Neural cell (in vitro differentiated cells): Measurements from ENCODE around the gene CFAP61.

Experiments
- CTCF ChIP-seq: fragments of 450-650 bp; IDR thresholded peaks from 2 replicates; pipeline ENCODE4 v1.5.1; 2014; ENCODE audit warnings: antibody characterized with exemption, mild to moderate bottlenecking, moderate library complexity; ENCODE audit not compliant: poor library complexity, severe bottlenecking
- EP300 ChIP-seq: fragments of 450-650 bp; conservative IDR thresholded peaks from 2 replicates; pipeline ENCODE4 v1.6.1; 2014; ENCODE audit warnings: antibody characterized with exemption, mild to moderate bottlenecking, moderate library complexity; ENCODE audit not compliant: poor library complexity, severe bottlenecking
- EZH2 ChIP-seq: fragments of 200-600, 300-800 bp; shearing (Covaris generic), sonication (generic); IDR thresholded peaks from 2 replicates; pipeline ENCODE4 v1.6.1; 2014; ENCODE audit warnings: antibody characterized with exemption, low read length, borderline replicate concordance, mild to moderate bottlenecking; ENCODE audit not compliant: insufficient read depth, poor library complexity, severe bottlenecking
- POLR2AphosphoS5 ChIP-seq: IDR thresholded peaks from 2 replicates; pipeline ENCODE4 v1.6.1; 2012
- RAD21 ChIP-seq: fragments of 450-650 bp; conservative IDR thresholded peaks from 2 replicates; pipeline ENCODE4 v1.6.1; 2014; ENCODE audit warnings: antibody characterized with exemption, mild to moderate bottlenecking, moderate library complexity
- REST ChIP-seq: IDR thresholded peaks from 2 replicates; pipeline ENCODE4 v1.6.1; 2012; ENCODE audit warnings: borderline replicate concordance
- SMC3 ChIP-seq: fragments of 450-650 bp; conservative IDR thresholded peaks from 2 replicates; pipeline ENCODE4 v1.6.1; 2014; ENCODE audit warnings: antibody characterized with exemption, mild to moderate bottlenecking, moderate library complexity; ENCODE audit not compliant: poor library complexity
- TAF1 ChIP-seq: IDR thresholded peaks from 2 replicates; pipeline ENCODE4 v1.6.1; 2012; ENCODE audit warnings: low read depth

- TF ChIP-seq CTCF (no peak), EP300 (no peak), EZH2 (no peak), POLR2AphosphoS5 (no peak), REST (no peak), SMC3 (no peak), TAF1 (no peak), RAD21 (no peak)
Observed at GRCh38 chr20:20103486-20103885, 51.2 kb downstream of the CFAP61 start.
